DND-41 (cell line): ENCODE results near the gene OLA1.

Source experiments
- ATAC-seq: fragments of 200-7000 bp; cut with Tn5 transposase; 3 replicates; pipeline ENCODE4 v1.9.1; 2021; ENCODE audit warnings: low read depth; ENCODE audit not compliant: insufficient read depth
- DNase-seq: peaks from one replicate; pipeline ENCODE4 v3.0.0-alpha.2; 2020
- H2AFZ ChIP-seq: 2 replicates; pipeline ENCODE4 v1.6.0; 2012; ENCODE audit warnings: low read depth, low read length
- H3K27ac ChIP-seq: 2 replicates; pipeline ENCODE4 v1.5.1; 2012; ENCODE audit warnings: low read length, inconsistent platforms
- H3K27me3 ChIP-seq: fragments of 200-600 bp; sonication (generic); 2 replicates; pipeline ENCODE4 v1.6.0; 2012; ENCODE audit warnings: low read length, mild to moderate bottlenecking, inconsistent platforms; ENCODE audit not compliant: insufficient read depth, poor library complexity
- H3K36me3 ChIP-seq: 2 replicates; pipeline ENCODE4 v1.5.1; 2012; ENCODE audit warnings: low read length, inconsistent platforms; ENCODE audit not compliant: insufficient read depth
- H3K4me1 ChIP-seq: 2 replicates; pipeline ENCODE4 v1.5.1; 2012; ENCODE audit warnings: mild to moderate bottlenecking, low read length; ENCODE audit not compliant: insufficient read depth
- H3K4me2 ChIP-seq: 2 replicates; pipeline ENCODE4 v1.6.0; 2012; ENCODE audit warnings: mild to moderate bottlenecking, moderate library complexity, low read length, inconsistent platforms; ENCODE audit not compliant: insufficient read depth
- H3K4me3 ChIP-seq, 2 experiments: fragments of 200-600 bp in 1 of 2; shearing (Covaris generic) in 1 of 2; 2 replicates each; pipeline ENCODE4 v1.5.1; 2012 to 2016; ENCODE audit warnings: inconsistent platforms in 2 of 2, low read length in 2 of 2, mild to moderate bottlenecking in 2 of 2, low read depth in 1 of 2, moderate library complexity in 1 of 2
- H3K79me2 ChIP-seq: 2 replicates; pipeline ENCODE4 v1.6.0; 2012; ENCODE audit warnings: low read length, inconsistent platforms; ENCODE audit not compliant: insufficient read depth
- H3K9ac ChIP-seq: 2 replicates; pipeline ENCODE4 v1.6.0; 2012; ENCODE audit warnings: low read depth, mild to moderate bottlenecking, inconsistent platforms, low read length, moderate library complexity
- H3K9me3 ChIP-seq: 2 replicates; pipeline ENCODE4 v1.5.1; 2012; ENCODE audit warnings: low read length, moderate library complexity, mild to moderate bottlenecking, inconsistent platforms; ENCODE audit not compliant: insufficient read depth, severe bottlenecking
- H4K20me1 ChIP-seq: 2 replicates; pipeline ENCODE4 v1.6.0; 2012; ENCODE audit warnings: low read length; ENCODE audit not compliant: insufficient read depth
- EZH2 ChIP-seq: IDR thresholded peaks from 3 replicates; pipeline ENCODE4 v1.6.1; 2012; ENCODE audit warnings: borderline replicate concordance, low read depth, mild to moderate bottlenecking, moderate library complexity, low read length, inconsistent platforms; ENCODE audit not compliant: severe bottlenecking
- TF ChIP-seq, protein P1 (sequence below): IDR thresholded peaks from 2 replicates; pipeline ENCODE4 v1.5.1; 2012; ENCODE audit warnings: borderline replicate concordance, low read length, moderate library complexity, mild to moderate bottlenecking; ENCODE audit not compliant: poor library complexity, severe bottlenecking; ENCODE audit errors: extremely low read depth

The OLA1 gene

GRCh38 chr2:174138161-174138560 lies 110.2 kb downstream of the OLA1 start:
- peaks cover 6% of the 10 kb centered on the region for H3K79me2 ChIP-seq
- TF ChIP-seq, protein P1, sequence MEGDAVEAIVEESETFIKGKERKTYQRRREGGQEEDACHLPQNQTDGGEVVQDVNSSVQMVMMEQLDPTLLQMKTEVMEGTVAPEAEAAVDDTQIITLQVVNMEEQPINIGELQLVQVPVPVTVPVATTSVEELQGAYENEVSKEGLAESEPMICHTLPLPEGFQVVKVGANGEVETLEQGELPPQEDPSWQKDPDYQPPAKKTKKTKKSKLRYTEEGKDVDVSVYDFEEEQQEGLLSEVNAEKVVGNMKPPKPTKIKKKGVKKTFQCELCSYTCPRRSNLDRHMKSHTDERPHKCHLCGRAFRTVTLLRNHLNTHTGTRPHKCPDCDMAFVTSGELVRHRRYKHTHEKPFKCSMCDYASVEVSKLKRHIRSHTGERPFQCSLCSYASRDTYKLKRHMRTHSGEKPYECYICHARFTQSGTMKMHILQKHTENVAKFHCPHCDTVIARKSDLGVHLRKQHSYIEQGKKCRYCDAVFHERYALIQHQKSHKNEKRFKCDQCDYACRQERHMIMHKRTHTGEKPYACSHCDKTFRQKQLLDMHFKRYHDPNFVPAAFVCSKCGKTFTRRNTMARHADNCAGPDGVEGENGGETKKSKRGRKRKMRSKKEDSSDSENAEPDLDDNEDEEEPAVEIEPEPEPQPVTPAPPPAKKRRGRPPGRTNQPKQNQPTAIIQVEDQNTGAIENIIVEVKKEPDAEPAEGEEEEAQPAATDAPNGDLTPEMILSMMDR = peak; percentile 43
- TF ChIP-seq EZH2 = no peak
- H3K9me3 ChIP-seq = no peaks in the 10 kb centered on the region
- H3K27ac ChIP-seq = no peak overlapping the region
- no peak overlapping the region for H3K9ac ChIP-seq
- ATAC-seq (no peak), DNase-seq (no peak)
- no peaks in the 10 kb centered on the region for H3K27me3 ChIP-seq
- H3K36me3 ChIP-seq = peaks cover 46% of the 10 kb centered on the region
- no peak overlapping the region for H2AFZ ChIP-seq
- H3K4me3 ChIP-seq = no peak overlapping the region
- H4K20me1 ChIP-seq = no peaks in the 10 kb centered on the region
- no peaks in the 10 kb centered on the region for H3K4me1 ChIP-seq
- no peak overlapping the region for H3K4me2 ChIP-seq

GRCh38 chr2:174135981-174136380 lies 112.4 kb downstream of the OLA1 start:
- Histone ChIP-seq H3K4me2 (no peak overlapping the region), H3K27me3 (no peaks in the 10 kb centered on the region), H3K36me3 (peaks cover 41% of the 10 kb centered on the region), H3K9me3 (no peaks in the 10 kb centered on the region), H3K79me2 (0 out of 2 replicates have a peak, but pooled peaks cover 2% of the 10 kb centered on the region), H4K20me1 (no peaks in the 10 kb centered on the region), H2AFZ (no peak overlapping the region), H3K4me1 (no peaks in the 10 kb centered on the region), H3K9ac (no peak overlapping the region), H3K4me3 (no peak overlapping the region), H3K27ac (no peak overlapping the region)
- TF ChIP-seq, protein P1 = no peak
- TF ChIP-seq EZH2 = no peak
- ATAC-seq (no peak), DNase-seq (no peak)

DNA sequence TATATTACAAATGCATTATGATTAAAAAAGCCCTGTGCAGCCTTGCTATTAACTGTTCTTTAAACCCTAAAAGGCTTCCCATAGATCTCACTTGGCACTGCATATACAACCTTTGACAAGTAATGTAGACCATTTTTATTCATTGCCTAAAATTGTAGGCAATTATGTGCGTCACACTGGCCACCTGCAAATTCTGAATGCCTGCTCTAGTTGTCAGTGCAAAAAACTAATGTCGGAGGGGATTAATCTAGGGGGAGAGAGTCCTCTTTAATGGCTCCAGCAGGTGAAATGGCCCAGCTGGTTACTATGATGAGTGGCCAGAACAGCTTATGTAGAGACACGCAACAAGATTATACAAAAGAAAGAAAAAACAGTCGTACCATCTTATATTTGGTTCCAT lies 123.2 kb downstream of the OLA1 start:
- no peaks in the 10 kb centered on the region for H3K9me3 ChIP-seq
- DNase-seq = no peak
- H3K4me3 ChIP-seq = no peak overlapping the region
- no peaks in the 10 kb centered on the region for H3K4me1 ChIP-seq
- no peak overlapping the region for H3K4me2 ChIP-seq
- H2AFZ ChIP-seq = no peak overlapping the region
- H4K20me1 ChIP-seq = no peaks in the 10 kb centered on the region; the same call in 1 of the 2 replicates
- H3K9ac ChIP-seq = no peak overlapping the region
- H3K79me2 ChIP-seq = no peaks in the 10 kb centered on the region
- no peak for ATAC-seq
- no peak for TF ChIP-seq EZH2
- TF ChIP-seq, protein P1 = no peak
- no peak overlapping the region for H3K27ac ChIP-seq
- H3K27me3 ChIP-seq = no peaks in the 10 kb centered on the region
- H3K36me3 ChIP-seq = peaks cover 23% of the 10 kb centered on the region

- Histone ChIP-seq H3K9me3 (no peaks in the 10 kb centered on the region), H3K4me2 (no peak overlapping the region), H2AFZ (no peak overlapping the region), H3K27me3 (no peaks in the 10 kb centered on the region), H3K4me1 (no peaks in the 10 kb centered on the region), H4K20me1 (no peaks in the 10 kb centered on the region; the same call in 1 of the 2 replicates), H3K9ac (no peak overlapping the region), H3K79me2 (no peaks in the 10 kb centered on the region), H3K36me3 (peaks cover 20% of the 10 kb centered on the region), H3K4me3 (no peak overlapping the region), H3K27ac (no peak overlapping the region)
- no peak for DNase-seq
- no peak for TF ChIP-seq EZH2
- TF ChIP-seq, protein P1 = no peak
- no peak for ATAC-seq
Observed at GRCh38 chr2:174124181-174124580, 124.2 kb downstream of the OLA1 start.
